Measurements from ENCODE around the gene LRRC45. TPM values are rescaled to one million over a fixed set of nuclear protein-coding genes. Genes with fewer than 3 reads are reported as not detected.

LRRC45 gene
- total RNA-seq, 4 donors from 2014 or later = 13.1 to 25.8 (median 15.3) TPM

- 87 to 96% methylated on average over 8 of the region's 8 CpGs for WGBS, 2 donors
- no peak for DNase-seq (ENCODE audit: low spot score in 2 of 2)
- Histone ChIP-seq H3K27me3 (no peaks in the 10 kb centered on the region), H3K4me3 (no peak overlapping the region), H3K4me1 (peaks cover 6 to 23% (median 14%) of the 10 kb centered on the region in 4 donors), H3K36me3 (peaks cover 0 to 8% (median 0%) of the 10 kb centered on the region in 3 donors), H3K27ac (no peak overlapping the region), H3K9me3 (no peaks in the 10 kb centered on the region)
- TF ChIP-seq POLR2A (IDR thresholded peaks at IDR 0.05) (no peak), CTCF (IDR thresholded peaks at IDR 0.05) (no peak), EP300 (IDR thresholded peaks at IDR 0.05) (no peak)
Observed at GRCh38 chr17:82039695-82040299, 16.7 kb downstream of the LRRC45 start.

- TF ChIP-seq EP300 (IDR thresholded peaks at IDR 0.05) (no peak), CTCF (IDR thresholded peaks at IDR 0.05) (no peak), POLR2A (IDR thresholded peaks at IDR 0.05) (no peak)
- WGBS, 2 donors = 65 to 66% methylated on average over 17 of the region's 17 CpGs
- no peaks in the 10 kb centered on the region for H3K9me3 ChIP-seq
Observed at GRCh38 chr17:82041144-82041814, 18.2 kb downstream of the LRRC45 start.

GRCh38 chr17:82042649-82043048, 19.5 kb downstream of the LRRC45 start:
- Histone ChIP-seq H3K4me3 (no peak overlapping the region), H3K36me3 (peaks cover 0 to 12% (median 0%) of the 10 kb centered on the region in 3 donors), H3K27ac (no peak overlapping the region), H3K9me3 (no peaks in the 10 kb centered on the region), H3K27me3 (no peaks in the 10 kb centered on the region), H3K4me1 (peaks cover 0 to 8% (median 2%) of the 10 kb centered on the region in 4 donors)
- TF ChIP-seq EP300 (IDR thresholded peaks at IDR 0.05) = no peak
- no peak for TF ChIP-seq CTCF (IDR thresholded peaks at IDR 0.05)
- no peak for TF ChIP-seq POLR2A (IDR thresholded peaks at IDR 0.05)
- 85 to 92% methylated on average over 8 to 9 of the region's 9 CpGs for WGBS, 2 donors
- no peak for DNase-seq (ENCODE audit: low spot score in 2 of 2)

More at GRCh38 chr17:82041144-82041814, 18.2 kb downstream of the LRRC45 start:
- H3K4me1 ChIP-seq = peaks cover 3 to 14% (median 8%) of the 10 kb centered on the region in 4 donors
- no peak for DNase-seq (ENCODE audit: low spot score in 2 of 2)
- no peak overlapping the region for H3K4me3 ChIP-seq
- H3K27me3 ChIP-seq = no peaks in the 10 kb centered on the region
- H3K36me3 ChIP-seq = no peaks in the 10 kb centered on the region
- no peak overlapping the region for H3K27ac ChIP-seq

GRCh38 chr17:82043507-82043906, 20.4 kb downstream of the LRRC45 start:
- H3K9me3 ChIP-seq = no peaks in the 10 kb centered on the region
- no peak overlapping the region for H3K4me3 ChIP-seq
- H3K36me3 ChIP-seq = peaks cover 0 to 21% (median 3%) of the 10 kb centered on the region in 3 donors
- H3K27me3 ChIP-seq = no peaks in the 10 kb centered on the region
- no peak for TF ChIP-seq POLR2A (IDR thresholded peaks at IDR 0.05)
- TF ChIP-seq EP300 (IDR thresholded peaks at IDR 0.05) = no peak
- TF ChIP-seq CTCF (IDR thresholded peaks at IDR 0.05) = no peak
- peaks cover 0 to 6% (median 0%) of the 10 kb centered on the region in 4 donors for H3K4me1 ChIP-seq
- no peak overlapping the region for H3K27ac ChIP-seq
- WGBS, 2 donors = 39 to 54% methylated on average over 6 to 16 of the region's 16 CpGs
- no peak for DNase-seq (ENCODE audit: low spot score in 2 of 2)

- Histone ChIP-seq H3K4me3 (no peak overlapping the region), H3K36me3 (peaks cover 0 to 42% (median 3%) of the 10 kb centered on the region in 3 donors), H3K4me1 (peaks cover 0 to 30% (median 5%) of the 10 kb centered on the region in 4 donors), H3K27ac (no peak overlapping the region), H3K27me3 (no peaks in the 10 kb centered on the region), H3K9me3 (no peaks in the 10 kb centered on the region)
- no peak for DNase-seq (ENCODE audit: low spot score in 2 of 2)
- WGBS, 2 donors = 71 to 76% methylated on average over 10 to 14 of the region's 14 CpGs
- TF ChIP-seq POLR2A (IDR thresholded peaks at IDR 0.05) = no peak
- no peak for TF ChIP-seq EP300 (IDR thresholded peaks at IDR 0.05)
- TF ChIP-seq CTCF (IDR thresholded peaks at IDR 0.05) = no peak
Observed at GRCh38 chr17:82045936-82046484, 22.9 kb downstream of the LRRC45 start.
